ENCODE results near the gene HSD17B8.

The HSD17B8 gene

DNA sequence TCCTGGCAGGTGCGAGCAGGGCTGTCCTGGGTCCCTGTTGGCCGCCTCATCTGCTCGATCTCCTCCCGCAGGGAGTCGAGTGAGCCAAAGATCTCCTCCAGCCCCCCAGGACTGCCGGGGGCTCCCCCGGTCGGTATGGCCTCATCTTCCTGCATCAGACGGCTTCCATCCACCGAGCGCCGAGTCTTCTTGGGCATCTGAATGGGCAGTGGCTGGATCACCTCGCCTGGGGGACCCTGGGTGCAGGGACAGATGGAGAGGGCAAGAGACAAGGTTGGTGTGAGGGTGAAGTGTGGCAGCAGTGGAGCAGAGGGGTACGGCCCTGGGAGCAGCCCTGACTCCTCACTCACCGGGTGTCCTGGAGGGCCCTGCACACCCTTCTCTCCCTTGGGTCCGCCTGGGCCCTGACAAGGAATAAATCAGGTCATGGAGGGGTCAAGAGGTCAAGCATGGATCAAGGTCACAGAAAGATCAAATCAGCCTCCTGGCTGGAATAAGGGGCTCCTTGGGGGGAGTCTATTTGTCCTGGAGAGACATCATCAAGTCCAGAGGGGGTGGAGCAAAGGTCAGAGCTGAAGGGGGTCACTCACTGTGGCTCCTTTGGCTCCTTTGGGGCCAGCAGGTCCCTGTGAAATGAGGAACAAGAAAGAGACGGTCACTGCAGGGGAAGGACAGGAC is 38.7 kb upstream of the HSD17B8 start:
- Histone ChIP-seq H3K4me3 (ENCODE audit: insufficient read depth, low read depth, low read length) (no peak overlapping the region), H3K4me1 (ENCODE audit: control insufficient read depth, insufficient read depth, low read length) (no peaks in the 10 kb centered on the region), H3K27ac (ENCODE audit: insufficient read depth, low read depth, low read length, poor library complexity, severe bottlenecking) (no peak overlapping the region), H3K27me3 (ENCODE audit: control insufficient read depth, insufficient read depth, low read length, poor library complexity, severe bottlenecking) (peaks cover 16% of the 10 kb centered on the region), H3K9me3 (ENCODE audit: control insufficient read depth, low read length) (no peaks in the 10 kb centered on the region), H3K36me3 (ENCODE audit: control insufficient read depth, insufficient read depth, low read length) (no peaks in the 10 kb centered on the region)
- 91 to 93% methylated on average over 17 of the region's 17 CpGs for WGBS, 2 experiments

DNA sequence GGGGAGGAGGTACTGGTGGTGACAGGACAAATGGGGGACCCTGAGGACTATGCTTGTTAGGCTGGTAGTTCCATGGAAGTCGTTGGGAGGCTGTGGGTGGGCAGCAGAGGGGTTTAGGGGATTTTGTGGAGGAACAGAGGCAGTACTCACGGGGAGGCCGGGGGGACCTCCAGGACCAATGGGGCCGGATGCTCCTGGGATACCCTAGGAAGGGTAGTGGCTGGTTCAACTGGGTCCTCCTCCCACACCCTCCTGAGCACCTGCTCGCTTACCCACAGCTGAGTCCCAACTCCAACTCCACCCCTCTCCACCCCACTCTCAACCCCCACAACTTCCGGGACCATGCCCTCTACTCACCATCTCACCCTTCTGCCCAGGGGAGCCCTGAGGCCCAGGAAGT is 38.1 kb upstream of the HSD17B8 start:
- peaks cover 10% of the 10 kb centered on the region for H3K27me3 ChIP-seq (ENCODE audit: control insufficient read depth, insufficient read depth, low read length, poor library complexity, severe bottlenecking)
- no peak overlapping the region for H3K4me3 ChIP-seq (ENCODE audit: insufficient read depth, low read depth, low read length)
- H3K27ac ChIP-seq (ENCODE audit: insufficient read depth, low read depth, low read length, poor library complexity, severe bottlenecking), result no peak overlapping the region
- no peaks in the 10 kb centered on the region for H3K9me3 ChIP-seq (ENCODE audit: control insufficient read depth, low read length)
- no peaks in the 10 kb centered on the region for H3K4me1 ChIP-seq (ENCODE audit: control insufficient read depth, insufficient read depth, low read length)
- H3K36me3 ChIP-seq (ENCODE audit: control insufficient read depth, insufficient read depth, low read length), result no peaks in the 10 kb centered on the region
- 85% methylated on average over 6 of the region's 6 CpGs for WGBS, 2 experiments

DNA sequence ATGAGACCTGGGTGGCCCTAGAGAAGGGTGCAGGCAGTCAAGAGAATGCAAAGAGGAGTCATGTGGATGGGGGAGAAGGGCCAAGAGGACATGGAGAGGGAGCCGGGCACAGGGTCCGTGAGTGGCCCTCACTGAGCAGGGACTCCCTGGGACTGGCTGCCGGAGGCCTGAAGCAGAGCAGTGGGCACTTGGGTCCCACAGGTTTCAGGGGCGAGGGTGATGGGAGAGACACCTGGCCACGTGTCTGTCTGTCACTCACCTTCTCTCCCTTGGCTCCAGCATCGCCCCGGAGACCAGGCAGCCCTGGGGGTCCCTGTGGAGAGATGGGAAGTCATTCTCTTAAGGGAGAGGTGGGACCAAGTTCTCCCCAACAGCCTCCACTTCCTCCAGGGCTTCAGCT is 37.6 kb upstream of the HSD17B8 start:
- 88 to 90% methylated on average over 5 to 7 of the region's 7 CpGs for WGBS, 2 experiments
- Histone ChIP-seq H3K4me1 (ENCODE audit: control insufficient read depth, insufficient read depth, low read length) (no peaks in the 10 kb centered on the region), H3K9me3 (ENCODE audit: control insufficient read depth, low read length) (no peaks in the 10 kb centered on the region), H3K27ac (ENCODE audit: insufficient read depth, low read depth, low read length, poor library complexity, severe bottlenecking) (no peak overlapping the region), H3K36me3 (ENCODE audit: control insufficient read depth, insufficient read depth, low read length) (no peaks in the 10 kb centered on the region), H3K27me3 (ENCODE audit: control insufficient read depth, insufficient read depth, low read length, poor library complexity, severe bottlenecking) (peaks cover 7% of the 10 kb centered on the region), H3K4me3 (ENCODE audit: insufficient read depth, low read depth, low read length) (no peak overlapping the region)

DNA sequence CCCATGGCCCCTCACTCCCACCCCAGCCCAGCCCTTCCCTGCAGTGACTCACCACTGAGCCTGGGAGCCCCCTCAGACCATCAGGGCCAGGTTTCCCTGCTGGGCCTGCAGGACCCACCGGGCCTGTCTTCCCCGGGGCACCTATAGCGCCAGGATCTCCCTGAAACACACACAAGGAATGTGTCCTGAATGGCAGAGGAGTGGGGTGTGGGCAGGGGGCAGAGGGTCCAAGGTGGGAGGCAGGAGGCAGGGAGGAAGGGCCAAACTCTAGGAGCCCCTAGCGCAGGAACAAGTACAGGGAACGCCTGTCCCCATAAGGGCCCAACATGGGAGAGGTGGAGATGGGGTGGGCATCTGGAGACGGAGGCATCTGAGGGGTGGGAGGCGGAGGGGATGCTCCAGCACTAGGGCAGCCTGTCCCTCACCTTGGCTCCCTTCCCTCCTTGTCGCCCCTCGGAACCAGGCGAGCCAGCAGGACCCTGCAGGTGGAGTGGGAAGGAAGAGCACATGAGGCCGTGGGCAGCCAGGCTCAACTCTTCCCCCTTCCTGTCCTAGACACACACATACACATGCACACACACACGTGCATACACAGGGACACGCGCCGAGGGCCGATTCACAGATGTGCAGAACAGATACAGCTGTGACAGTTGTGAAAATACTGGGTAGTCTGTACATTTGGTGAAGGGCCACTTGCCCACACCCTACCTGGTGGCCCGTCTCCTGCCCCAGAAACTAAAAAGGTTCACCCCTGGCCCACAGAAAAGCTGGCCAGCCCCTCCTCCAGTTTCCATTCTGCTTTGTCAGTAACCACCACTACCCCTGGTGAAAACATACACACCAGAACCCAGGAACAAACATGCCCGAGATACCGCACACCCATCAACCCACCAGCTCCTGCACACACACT is 36.8 kb upstream of the HSD17B8 start:
- H3K36me3 ChIP-seq (ENCODE audit: control insufficient read depth, insufficient read depth, low read length), result no peaks in the 10 kb centered on the region
- no peak overlapping the region for H3K27ac ChIP-seq (ENCODE audit: insufficient read depth, low read depth, low read length, poor library complexity, severe bottlenecking)
- WGBS, 2 experiments, result 90% methylated on average over 19 of the region's 19 CpGs

DNA sequence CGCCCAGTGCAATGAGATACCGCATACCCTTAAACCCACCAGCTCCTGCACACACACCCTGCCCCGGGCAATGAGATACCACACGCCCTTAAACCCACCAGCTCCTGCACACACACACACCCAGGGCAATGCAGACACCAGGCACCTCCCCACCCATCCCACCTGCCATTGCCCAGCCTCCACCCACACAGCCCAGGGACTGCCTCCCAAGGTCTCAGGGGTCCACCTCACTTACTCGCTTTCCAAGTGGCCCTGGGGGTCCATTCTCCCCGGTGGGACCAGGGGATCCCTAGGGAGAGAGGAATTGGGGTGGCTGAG is 36.2 kb upstream of the HSD17B8 start:
- WGBS, 2 experiments, result 71 to 72% methylated on average over 6 of the region's 6 CpGs
- Histone ChIP-seq H3K4me3 (ENCODE audit: insufficient read depth, low read depth, low read length) (no peak overlapping the region), H3K4me1 (ENCODE audit: control insufficient read depth, insufficient read depth, low read length) (no peaks in the 10 kb centered on the region), H3K9me3 (ENCODE audit: control insufficient read depth, low read length) (no peaks in the 10 kb centered on the region), H3K27me3 (ENCODE audit: control insufficient read depth, insufficient read depth, low read length, poor library complexity, severe bottlenecking) (no peaks in the 10 kb centered on the region), H3K36me3 (ENCODE audit: control insufficient read depth, insufficient read depth, low read length) (no peaks in the 10 kb centered on the region), H3K27ac (ENCODE audit: insufficient read depth, low read depth, low read length, poor library complexity, severe bottlenecking) (no peak overlapping the region)

More for the DNA sequence above, 36.8 kb upstream of the HSD17B8 start:
- Histone ChIP-seq H3K4me1 (ENCODE audit: control insufficient read depth, insufficient read depth, low read length) (no peaks in the 10 kb centered on the region), H3K4me3 (ENCODE audit: insufficient read depth, low read depth, low read length) (no peak overlapping the region), H3K27me3 (ENCODE audit: control insufficient read depth, insufficient read depth, low read length, poor library complexity, severe bottlenecking) (no peaks in the 10 kb centered on the region), H3K9me3 (ENCODE audit: control insufficient read depth, low read length) (no peaks in the 10 kb centered on the region)

DNA sequence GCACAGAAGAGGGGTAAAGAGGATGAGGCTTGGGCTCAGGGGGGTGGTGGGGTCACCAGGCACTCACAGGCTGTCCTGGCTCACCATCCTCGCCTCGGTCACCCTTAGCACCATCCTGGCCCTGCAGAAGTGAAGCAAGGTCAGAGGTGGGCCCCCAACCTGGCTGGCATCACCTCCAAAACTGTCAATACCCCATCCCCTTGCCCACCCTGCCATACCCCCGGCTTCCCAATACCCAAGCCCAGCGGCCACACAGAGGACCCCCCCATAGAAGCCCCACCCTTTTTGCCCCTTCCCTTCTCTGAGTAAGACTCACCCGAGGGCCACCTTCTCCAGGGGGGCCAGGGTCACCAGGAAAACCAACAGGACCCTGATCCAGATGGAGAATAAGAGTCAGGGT is 35.8 kb upstream of the HSD17B8 start:
- WGBS, 2 experiments, result 66 to 69% methylated on average over 5 of the region's 5 CpGs
- Histone ChIP-seq H3K9me3 (ENCODE audit: control insufficient read depth, low read length) (no peaks in the 10 kb centered on the region), H3K36me3 (ENCODE audit: control insufficient read depth, insufficient read depth, low read length) (no peaks in the 10 kb centered on the region), H3K27me3 (ENCODE audit: control insufficient read depth, insufficient read depth, low read length, poor library complexity, severe bottlenecking) (no peaks in the 10 kb centered on the region), H3K4me1 (ENCODE audit: control insufficient read depth, insufficient read depth, low read length) (no peaks in the 10 kb centered on the region), H3K27ac (ENCODE audit: insufficient read depth, low read depth, low read length, poor library complexity, severe bottlenecking) (no peak overlapping the region), H3K4me3 (ENCODE audit: insufficient read depth, low read depth, low read length) (no peak overlapping the region)

DNA sequence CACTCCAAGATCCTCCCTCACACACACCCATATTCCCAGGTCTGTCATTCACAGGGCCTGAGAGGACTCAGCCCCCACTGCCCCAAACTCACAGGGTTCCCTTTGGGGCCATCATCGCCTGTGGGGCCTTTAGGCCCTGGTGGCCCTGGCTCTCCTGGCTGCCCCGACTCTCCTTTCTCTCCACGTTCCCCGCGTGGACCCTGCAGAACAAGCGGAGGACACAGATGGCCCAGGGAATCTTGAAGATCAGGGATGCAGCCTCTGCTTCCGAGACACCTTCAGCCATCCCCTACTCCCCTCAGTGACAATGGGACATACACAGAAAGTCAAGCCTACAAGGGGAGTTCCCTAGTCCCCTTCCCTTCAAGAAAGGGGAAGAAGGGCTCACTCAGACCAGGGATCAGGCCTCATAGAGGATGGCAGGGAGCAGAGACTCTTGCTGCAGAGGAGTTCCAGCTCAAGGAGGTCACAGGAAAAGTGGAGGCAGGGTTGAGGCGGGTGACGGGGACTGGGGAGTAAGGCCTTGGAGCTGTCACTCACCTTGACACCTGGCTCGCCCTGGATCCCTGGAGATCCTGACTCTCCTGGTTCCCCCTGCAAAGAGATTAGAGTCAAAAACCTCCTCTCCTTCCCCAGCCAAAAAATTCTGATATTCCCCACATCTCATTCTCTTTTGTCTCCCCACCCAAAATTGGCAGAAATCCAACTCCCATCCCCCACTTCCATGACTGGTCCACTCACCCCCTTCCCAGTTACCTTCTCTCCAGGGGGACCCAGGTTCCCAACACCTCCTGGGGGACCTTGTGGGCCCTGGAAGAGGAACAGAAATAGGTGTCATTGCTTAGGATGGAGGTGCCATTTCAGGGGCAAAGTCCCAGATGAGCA is 34.9 kb upstream of the HSD17B8 start:
- Histone ChIP-seq H3K27me3 (ENCODE audit: control insufficient read depth, insufficient read depth, low read length, poor library complexity, severe bottlenecking) (no peaks in the 10 kb centered on the region), H3K4me3 (ENCODE audit: insufficient read depth, low read depth, low read length) (no peak overlapping the region), H3K36me3 (ENCODE audit: control insufficient read depth, insufficient read depth, low read length) (no peaks in the 10 kb centered on the region), H3K4me1 (ENCODE audit: control insufficient read depth, insufficient read depth, low read length) (no peaks in the 10 kb centered on the region), H3K27ac (ENCODE audit: insufficient read depth, low read depth, low read length, poor library complexity, severe bottlenecking) (no peak overlapping the region), H3K9me3 (ENCODE audit: control insufficient read depth, low read length) (no peaks in the 10 kb centered on the region)
- 90 to 92% methylated on average over 10 of the region's 10 CpGs for WGBS, 2 experiments

DNA sequence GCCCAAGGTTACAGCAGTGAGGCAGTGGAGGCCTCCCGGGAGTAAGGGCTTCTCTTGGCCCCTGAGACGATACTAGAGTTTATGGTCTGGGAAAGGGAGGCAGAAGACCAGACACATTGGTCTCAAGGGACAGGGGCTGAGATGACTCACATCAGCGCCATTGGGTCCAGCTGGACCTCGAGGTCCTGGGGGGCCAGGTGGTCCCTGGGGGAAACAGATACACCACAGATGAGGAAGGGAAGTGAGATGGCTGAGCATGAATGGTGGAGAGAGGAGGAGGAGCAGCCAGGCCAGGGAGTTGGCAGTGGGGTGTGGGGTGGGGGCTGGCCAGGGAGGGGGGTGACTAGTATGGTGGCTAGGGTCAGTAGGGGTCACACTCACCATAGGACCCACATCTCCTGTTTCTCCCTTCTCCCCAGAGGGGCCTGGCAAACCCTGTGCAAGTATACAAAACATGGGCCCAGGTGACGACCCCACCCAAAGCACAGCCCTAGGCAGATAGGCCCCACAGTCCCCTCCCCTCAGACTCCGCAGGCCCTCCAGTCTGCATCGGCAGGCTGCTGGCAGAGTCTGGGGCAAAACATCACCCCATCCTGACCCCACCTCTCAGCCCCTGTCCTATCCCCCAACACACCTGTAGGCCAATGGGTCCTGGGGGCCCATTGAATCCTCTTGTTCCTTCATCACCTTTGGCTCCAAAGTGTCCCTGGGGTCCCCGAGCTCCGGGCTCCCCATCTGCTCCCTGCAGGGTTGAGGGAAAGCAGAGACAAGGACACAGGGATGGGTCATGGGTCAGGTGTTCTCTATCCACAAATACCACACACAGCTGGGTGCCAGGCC is 34.1 kb upstream of the HSD17B8 start:
- no peak overlapping the region for H3K4me3 ChIP-seq (ENCODE audit: insufficient read depth, low read depth, low read length)
- WGBS, 2 experiments, result 86% methylated on average over 9 of the region's 9 CpGs
- H3K4me1 ChIP-seq (ENCODE audit: control insufficient read depth, insufficient read depth, low read length), result no peaks in the 10 kb centered on the region
- no peaks in the 10 kb centered on the region for H3K36me3 ChIP-seq (ENCODE audit: control insufficient read depth, insufficient read depth, low read length)
- H3K27me3 ChIP-seq (ENCODE audit: control insufficient read depth, insufficient read depth, low read length, poor library complexity, severe bottlenecking), result no peaks in the 10 kb centered on the region
- no peak overlapping the region for H3K27ac ChIP-seq (ENCODE audit: insufficient read depth, low read depth, low read length, poor library complexity, severe bottlenecking)
- no peaks in the 10 kb centered on the region for H3K9me3 ChIP-seq (ENCODE audit: control insufficient read depth, low read length)

DNA sequence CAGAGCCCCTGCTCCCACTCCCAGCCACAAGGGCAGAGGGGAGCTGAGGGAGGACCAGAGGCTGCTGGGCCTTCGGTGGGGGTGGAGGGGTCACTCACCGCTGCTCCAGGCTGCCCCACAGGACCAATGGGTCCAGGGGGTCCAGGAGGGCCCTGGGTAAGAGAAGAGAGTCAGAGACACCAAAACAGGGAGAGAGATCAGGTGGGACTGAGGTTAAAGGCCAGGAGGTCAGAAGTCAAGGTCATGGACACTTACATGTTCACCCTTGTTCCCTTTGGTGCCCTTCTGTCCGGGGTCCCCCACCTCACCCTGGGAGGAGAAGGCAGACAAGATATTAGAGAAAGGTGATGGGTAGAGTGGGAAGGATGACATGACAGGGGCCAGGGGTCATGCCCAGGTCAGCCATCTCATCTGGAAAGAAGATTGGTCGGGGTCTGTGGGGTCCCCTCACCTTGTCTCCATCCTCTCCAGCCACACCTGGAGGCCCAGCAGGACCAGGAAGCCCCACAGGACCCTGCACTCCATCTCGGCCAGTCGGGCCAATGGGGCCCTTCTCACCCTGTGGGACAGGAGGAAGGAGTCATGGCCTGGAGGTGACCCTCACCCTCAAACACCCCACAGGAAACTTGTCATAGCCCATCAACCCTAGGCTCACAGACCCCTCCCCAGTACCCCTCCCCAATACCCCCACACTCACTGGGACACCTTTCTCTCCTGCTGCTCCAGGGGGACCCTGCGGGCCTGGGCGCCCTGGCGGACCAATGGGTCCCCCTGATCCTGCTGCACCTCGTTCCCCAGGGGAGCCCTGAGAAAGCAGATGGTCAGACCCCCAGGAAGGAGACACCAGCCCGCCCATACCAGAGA is 33.2 kb upstream of the HSD17B8 start:
- H3K4me1 ChIP-seq (ENCODE audit: control insufficient read depth, insufficient read depth, low read length), result no peaks in the 10 kb centered on the region
- H3K36me3 ChIP-seq (ENCODE audit: control insufficient read depth, insufficient read depth, low read length), result no peaks in the 10 kb centered on the region
- H3K9me3 ChIP-seq (ENCODE audit: control insufficient read depth, low read length), result no peaks in the 10 kb centered on the region
- H3K27me3 ChIP-seq (ENCODE audit: control insufficient read depth, insufficient read depth, low read length, poor library complexity, severe bottlenecking), result no peaks in the 10 kb centered on the region
- WGBS, 2 experiments, result 85 to 88% methylated on average over 11 of the region's 11 CpGs
- no peak overlapping the region for H3K27ac ChIP-seq (ENCODE audit: insufficient read depth, low read depth, low read length, poor library complexity, severe bottlenecking)
- no peak overlapping the region for H3K4me3 ChIP-seq (ENCODE audit: insufficient read depth, low read depth, low read length)
